SU-DHL-6 (cell line): ENCODE results near the gene ABHD16A.

Experiments
- H2AFZ ChIP-seq: fragments of 200-600 bp; sonication (generic); 2 replicates; pipeline ENCODE4 v1.6.1; 2014; ENCODE audit warnings: low read depth, mild to moderate bottlenecking, moderate library complexity, mixed read lengths, antibody characterized with exemption, low read length; ENCODE audit not compliant: severe bottlenecking
- H3F3A ChIP-seq: fragments of 200-600 bp; shearing (Covaris generic); 2 replicates; pipeline ENCODE4 v1.6.0; 2016; ENCODE audit warnings: antibody characterized with exemption, mild to moderate bottlenecking; ENCODE audit not compliant: insufficient read depth
- H3K27ac ChIP-seq: fragments of 200-600 bp; sonication (generic); 2 replicates; pipeline ENCODE4 v1.5.1; 2016; ENCODE audit warnings: low read depth, mild to moderate bottlenecking, low read length, moderate library complexity, mixed read lengths
- H3K27me3 ChIP-seq: fragments of 200-600 bp; sonication (generic), shearing (Covaris generic); 2 replicates; pipeline ENCODE4 v1.6.0; 2014; ENCODE audit warnings: mild to moderate bottlenecking, low read length
- H3K36me3 ChIP-seq: fragments of 200-600 bp; sonication (generic); 2 replicates; pipeline ENCODE4 v1.6.1; 2014; ENCODE audit warnings: mild to moderate bottlenecking, low read length, mixed read lengths
- H3K4me2 ChIP-seq: fragments of 300-600, 200-600 bp; shearing (Covaris generic), sonication (generic); 2 replicates; pipeline ENCODE4 v1.6.0; 2014; ENCODE audit warnings: low read length, low read depth, mild to moderate bottlenecking; ENCODE audit not compliant: poor library complexity, severe bottlenecking
- H3K4me3 ChIP-seq: fragments of 200-600 bp; sonication (generic); 2 replicates; pipeline ENCODE4 v1.5.1; 2014; ENCODE audit warnings: antibody characterized with exemption, low read length, mild to moderate bottlenecking, mixed read lengths; ENCODE audit not compliant: insufficient read depth, poor library complexity, severe bottlenecking
- H3K79me2 ChIP-seq: fragments of 200-600 bp; sonication (generic); 2 replicates; pipeline ENCODE4 v1.6.1; 2014; ENCODE audit warnings: mild to moderate bottlenecking, low read length, moderate library complexity; ENCODE audit not compliant: insufficient read depth
- H3K9ac ChIP-seq: fragments of 200-600 bp; sonication (generic); 2 replicates; pipeline ENCODE4 v1.7.0; 2014; ENCODE audit warnings: mild to moderate bottlenecking, low read length
- H3K9me2 ChIP-seq: fragments of 200-600 bp; sonication (generic); replicated peaks from 2 replicates; pipeline ENCODE4 v1.6.1; 2014; ENCODE audit warnings: low read length; ENCODE audit not compliant: insufficient read depth
- H3K9me3 ChIP-seq: fragments of 200-600 bp; sonication (generic); 2 replicates; pipeline ENCODE4 v1.6.1; 2014; ENCODE audit warnings: low read length, mixed read lengths; ENCODE audit not compliant: insufficient read depth
- H4K20me1 ChIP-seq: fragments of 200-600 bp; sonication (generic); 2 replicates; pipeline ENCODE4 v1.6.1; 2014; ENCODE audit warnings: low read depth, mild to moderate bottlenecking, antibody characterized with exemption, low read length, moderate library complexity, mixed read lengths
- EZH2phosphoT487 ChIP-seq: fragments of 200-600 bp; sonication (generic), shearing (Covaris generic); conservative IDR thresholded peaks from 2 replicates; pipeline ENCODE4 v1.6.1; 2018; ENCODE audit warnings: mild to moderate bottlenecking, antibody characterized with exemption, low read length, moderate library complexity, mixed read lengths
- TF ChIP-seq, protein P1 (sequence below): fragments of 200-600 bp; sonication (generic); IDR thresholded peaks from one replicate; pipeline ENCODE4 v1.5.1; 2017; ENCODE audit warnings: antibody characterized with exemption, mild to moderate bottlenecking, low read length, moderate library complexity; ENCODE audit not compliant: insufficient read depth, poor library complexity, severe bottlenecking

Gene ABHD16A

DNA sequence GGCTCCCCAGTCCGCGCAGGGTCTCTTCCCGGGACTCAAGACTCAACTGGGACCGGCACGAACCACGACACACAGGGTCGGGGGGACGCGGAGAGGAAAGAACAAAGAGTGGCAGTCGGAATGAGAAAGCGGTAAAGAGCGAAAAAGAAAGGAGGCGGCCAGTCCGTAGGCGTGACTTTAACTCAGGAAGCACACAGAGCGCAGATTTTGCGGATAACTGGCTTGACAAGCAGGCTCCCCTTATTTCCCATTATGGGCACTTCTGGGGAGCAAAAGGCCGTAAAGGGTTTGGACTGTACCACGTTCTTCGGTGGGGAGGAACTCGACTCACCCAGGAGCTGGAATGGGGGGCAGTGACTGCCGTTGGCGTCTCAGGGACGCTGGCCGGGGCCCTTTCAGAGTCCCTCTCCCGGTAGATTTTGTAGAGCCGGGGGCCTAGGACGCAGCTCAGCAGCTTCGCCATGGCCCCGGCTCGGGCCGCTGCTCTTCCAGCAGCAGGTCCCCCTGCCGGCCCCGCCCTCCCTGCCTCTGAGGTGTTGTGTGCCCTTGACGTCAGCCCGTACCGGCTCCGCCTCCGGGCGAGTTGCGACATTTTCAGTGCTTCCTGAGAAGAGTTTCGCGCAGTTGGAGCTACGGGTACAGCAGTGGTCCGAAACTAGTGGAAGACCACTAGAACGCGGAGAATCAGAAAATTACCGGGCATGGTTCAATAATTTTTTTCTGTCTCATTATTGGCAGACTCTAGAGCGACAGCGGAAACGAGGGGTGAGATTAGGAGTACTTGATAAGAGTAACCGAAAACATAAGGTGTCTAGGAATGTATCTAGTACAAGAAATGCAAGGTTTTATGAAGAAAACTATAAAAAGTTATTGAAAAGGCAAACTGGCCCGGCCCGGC lies at the start of gene ABHD16A:
ABHD16A (minus strand) TSS at position 506 of the 898 bp plus-strand sequence; CDS start at position 463, 43 bp downstream.
- no peaks in the 10 kb centered on the region for H4K20me1 ChIP-seq
- peak within 1 kb of the TSS; percentile 80 for H3K9ac ChIP-seq
- H3K27me3 ChIP-seq, result no peaks in the 10 kb centered on the region
- H3K4me3 ChIP-seq, result peak within 1 kb of the TSS; percentile 82
- peak within 1 kb of the TSS; percentile 75 for H3K27ac ChIP-seq
- H2AFZ ChIP-seq, result peak within 1 kb of the TSS; percentile 71
- H3K4me2 ChIP-seq, result peak within 1 kb of the TSS; percentile 84
- no peaks in the 10 kb centered on the region for H3K9me3 ChIP-seq
- H3K36me3 ChIP-seq, result 0 out of 2 replicates have a peak, but pooled peaks cover 2% of the 10 kb centered on the region
- TF ChIP-seq, protein P1, sequence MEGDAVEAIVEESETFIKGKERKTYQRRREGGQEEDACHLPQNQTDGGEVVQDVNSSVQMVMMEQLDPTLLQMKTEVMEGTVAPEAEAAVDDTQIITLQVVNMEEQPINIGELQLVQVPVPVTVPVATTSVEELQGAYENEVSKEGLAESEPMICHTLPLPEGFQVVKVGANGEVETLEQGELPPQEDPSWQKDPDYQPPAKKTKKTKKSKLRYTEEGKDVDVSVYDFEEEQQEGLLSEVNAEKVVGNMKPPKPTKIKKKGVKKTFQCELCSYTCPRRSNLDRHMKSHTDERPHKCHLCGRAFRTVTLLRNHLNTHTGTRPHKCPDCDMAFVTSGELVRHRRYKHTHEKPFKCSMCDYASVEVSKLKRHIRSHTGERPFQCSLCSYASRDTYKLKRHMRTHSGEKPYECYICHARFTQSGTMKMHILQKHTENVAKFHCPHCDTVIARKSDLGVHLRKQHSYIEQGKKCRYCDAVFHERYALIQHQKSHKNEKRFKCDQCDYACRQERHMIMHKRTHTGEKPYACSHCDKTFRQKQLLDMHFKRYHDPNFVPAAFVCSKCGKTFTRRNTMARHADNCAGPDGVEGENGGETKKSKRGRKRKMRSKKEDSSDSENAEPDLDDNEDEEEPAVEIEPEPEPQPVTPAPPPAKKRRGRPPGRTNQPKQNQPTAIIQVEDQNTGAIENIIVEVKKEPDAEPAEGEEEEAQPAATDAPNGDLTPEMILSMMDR, result no peak
- no peak for TF ChIP-seq EZH2phosphoT487
- H3F3A ChIP-seq, result peaks cover 7% of the 10 kb centered on the region
- peaks cover 26% of the 10 kb centered on the region for H3K79me2 ChIP-seq
- H3K9me2 ChIP-seq, result no peaks in the 10 kb centered on the region

GRCh38 chr6:31752739-31753319 lies 49.7 kb upstream of the ABHD16A start:
- Histone ChIP-seq H3K27me3 (no peaks in the 10 kb centered on the region), H4K20me1 (no peaks in the 10 kb centered on the region), H3K4me2 (no peak overlapping the region), H3K9ac (no peak overlapping the region), H3K4me3 (no peak overlapping the region), H3K27ac (no peak overlapping the region), H3K9me3 (no peaks in the 10 kb centered on the region), H3K79me2 (no peaks in the 10 kb centered on the region), H3K36me3 (peaks cover 3% of the 10 kb centered on the region; the same call in 1 of the 2 replicates), H3F3A (0 out of 2 replicates have a peak, but pooled peaks cover 12% of the 10 kb centered on the region), H3K9me2 (no peaks in the 10 kb centered on the region), H2AFZ (no peak overlapping the region)
- TF ChIP-seq, protein P1, result no peak
- TF ChIP-seq EZH2phosphoT487, result no peak

GRCh38 chr6:31750411-31751022 lies 47.4 kb upstream of the ABHD16A start:
- no peak overlapping the region for H3K9ac ChIP-seq
- H3K79me2 ChIP-seq, result no peaks in the 10 kb centered on the region
- TF ChIP-seq EZH2phosphoT487, result no peak
- TF ChIP-seq, protein P1, result no peak
- H3K9me3 ChIP-seq, result no peaks in the 10 kb centered on the region
- H3K4me3 ChIP-seq, result no peak overlapping the region
- H4K20me1 ChIP-seq, result no peaks in the 10 kb centered on the region
- H2AFZ ChIP-seq, result no peak overlapping the region
- H3K27ac ChIP-seq, result no peak overlapping the region
- H3K27me3 ChIP-seq, result no peaks in the 10 kb centered on the region
- H3K4me2 ChIP-seq, result no peak overlapping the region
- 0 out of 2 replicates have a peak, but pooled peaks cover 12% of the 10 kb centered on the region for H3F3A ChIP-seq
- peaks cover 3% of the 10 kb centered on the region; the same call in 1 of the 2 replicates for H3K36me3 ChIP-seq
- H3K9me2 ChIP-seq, result no peaks in the 10 kb centered on the region
